Activated naive CD8-positive, alpha-beta T cell (primary cell): ENCODE data around the gene CACNA1D.

Source experiments
- H3K27ac Mint-ChIP-seq: one replicate; pipeline ENCODE4 v1.8.0; 2021; ENCODE audit warnings: mixed read lengths
- H3K27me3 Mint-ChIP-seq: one replicate; pipeline ENCODE4 v1.8.0; 2021; ENCODE audit warnings: mixed read lengths
- H3K36me3 Mint-ChIP-seq: one replicate; pipeline ENCODE4 v1.8.0; 2021; ENCODE audit warnings: mixed read lengths
- H3K4me1 Mint-ChIP-seq: one replicate; pipeline ENCODE4 v1.8.0; 2021; ENCODE audit warnings: low read depth, mixed read lengths
- H3K4me3 Mint-ChIP-seq: one replicate; pipeline ENCODE4 v1.8.0; 2021; ENCODE audit warnings: mild to moderate bottlenecking, mixed read lengths
- H3K9me3 Mint-ChIP-seq: one replicate; pipeline ENCODE4 v1.8.0; 2021; ENCODE audit warnings: low read depth, mixed read lengths

Gene CACNA1D

DNA sequence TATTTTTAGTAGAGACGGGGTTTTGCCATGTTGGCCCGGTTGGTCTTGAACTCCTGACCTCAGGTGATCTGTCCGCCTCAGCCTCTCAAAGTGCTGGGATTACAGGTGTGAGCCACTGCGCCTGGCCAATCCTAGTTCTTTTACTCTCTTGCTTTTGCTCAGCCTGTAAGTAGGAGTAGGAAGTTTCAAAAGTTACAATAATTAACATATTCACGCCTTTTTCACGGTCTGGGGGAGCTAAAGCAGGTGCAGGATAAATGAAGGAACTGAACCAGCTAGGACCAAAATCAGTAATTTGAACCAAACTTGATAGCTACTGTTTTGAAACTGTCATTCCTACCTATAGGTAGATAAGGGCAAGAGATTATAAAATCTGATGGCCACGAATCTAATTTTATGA lies 98.5 kb downstream of the CACNA1D start:
- Mint-ChIP-seq H3K4me1 (peaks cover 9% of the 10 kb centered on the region), H3K4me3 (no peak overlapping the region), H3K36me3 (no peaks in the 10 kb centered on the region), H3K27me3 (peaks cover 1% of the 10 kb centered on the region), H3K27ac (no peak overlapping the region), H3K9me3 (no peaks in the 10 kb centered on the region)

DNA sequence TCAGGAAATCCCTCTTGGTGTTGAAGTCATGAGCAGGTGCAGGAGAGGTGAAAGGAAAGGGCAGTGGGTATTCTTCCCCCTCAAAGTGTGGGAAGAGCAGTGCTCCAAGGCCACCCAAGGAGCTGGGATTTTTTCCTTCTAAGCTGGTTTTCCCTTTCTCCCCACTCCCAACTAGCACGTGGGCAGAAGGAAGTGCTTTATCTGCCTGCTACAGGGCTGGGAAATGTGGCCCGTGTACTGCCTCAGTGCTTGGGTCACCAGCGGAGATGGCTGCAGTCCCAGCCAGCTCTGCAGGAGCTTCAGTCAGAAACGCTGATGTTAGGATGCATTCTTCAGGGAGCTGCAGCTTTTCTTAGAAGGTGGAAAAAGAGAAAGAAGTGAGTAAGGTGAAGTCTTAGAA lies 99.2 kb downstream of the CACNA1D start:
- peaks cover 9% of the 10 kb centered on the region for H3K4me1 Mint-ChIP-seq
- no peaks in the 10 kb centered on the region for H3K36me3 Mint-ChIP-seq
- H3K4me3 Mint-ChIP-seq, result no peak overlapping the region
- H3K9me3 Mint-ChIP-seq, result no peaks in the 10 kb centered on the region
- H3K27me3 Mint-ChIP-seq, result peaks cover 1% of the 10 kb centered on the region
- no peak overlapping the region for H3K27ac Mint-ChIP-seq

DNA sequence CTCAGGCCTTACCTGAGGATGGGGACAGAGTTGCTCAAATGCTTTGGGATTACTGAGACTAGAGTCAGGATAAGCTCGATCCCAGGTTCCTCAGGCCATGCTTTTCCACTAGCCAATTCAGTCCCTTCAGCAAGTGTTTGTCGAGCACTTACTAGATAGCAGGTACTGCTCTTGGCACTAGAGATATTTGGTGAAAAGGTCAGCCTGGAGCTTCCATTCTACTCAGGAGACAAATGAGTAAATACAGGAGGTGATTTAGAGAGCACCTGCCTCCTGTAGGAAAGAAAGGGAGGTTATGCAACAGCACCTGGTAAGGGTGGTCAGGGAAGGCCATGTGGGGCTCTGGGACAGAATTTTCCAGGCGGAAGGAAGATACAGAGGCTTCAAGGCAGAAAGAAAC lies 99.9 kb downstream of the CACNA1D start:
- H3K9me3 Mint-ChIP-seq, result no peaks in the 10 kb centered on the region
- H3K36me3 Mint-ChIP-seq, result no peaks in the 10 kb centered on the region
- peaks cover 1% of the 10 kb centered on the region for H3K27me3 Mint-ChIP-seq
- H3K27ac Mint-ChIP-seq, result no peak overlapping the region
- H3K4me1 Mint-ChIP-seq, result peaks cover 9% of the 10 kb centered on the region
- H3K4me3 Mint-ChIP-seq, result no peak overlapping the region

DNA sequence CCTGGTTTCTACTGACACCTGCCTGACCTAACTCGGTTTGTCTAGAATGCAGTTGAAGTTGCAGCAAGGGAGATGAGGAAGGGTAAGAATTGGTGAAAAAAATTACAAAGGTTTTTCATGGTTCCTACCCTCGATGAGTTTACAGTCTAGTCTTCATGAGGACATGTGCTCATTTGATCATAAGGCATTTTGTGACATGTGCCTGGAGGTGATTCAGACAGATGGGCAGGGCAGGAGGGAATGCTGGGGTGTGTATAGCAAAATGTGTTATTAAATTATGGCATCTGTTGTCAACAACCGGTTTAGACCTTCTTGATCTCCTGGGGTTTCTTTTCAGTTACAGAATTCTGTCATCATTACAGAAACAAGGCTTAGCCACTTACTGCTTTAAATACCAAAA lies 101.2 kb downstream of the CACNA1D start:
- peaks cover 1% of the 10 kb centered on the region for H3K27me3 Mint-ChIP-seq
- H3K9me3 Mint-ChIP-seq, result no peaks in the 10 kb centered on the region
- H3K4me1 Mint-ChIP-seq, result peaks cover 9% of the 10 kb centered on the region
- no peaks in the 10 kb centered on the region for H3K36me3 Mint-ChIP-seq
- H3K27ac Mint-ChIP-seq, result no peak overlapping the region
- H3K4me3 Mint-ChIP-seq, result no peak overlapping the region

DNA sequence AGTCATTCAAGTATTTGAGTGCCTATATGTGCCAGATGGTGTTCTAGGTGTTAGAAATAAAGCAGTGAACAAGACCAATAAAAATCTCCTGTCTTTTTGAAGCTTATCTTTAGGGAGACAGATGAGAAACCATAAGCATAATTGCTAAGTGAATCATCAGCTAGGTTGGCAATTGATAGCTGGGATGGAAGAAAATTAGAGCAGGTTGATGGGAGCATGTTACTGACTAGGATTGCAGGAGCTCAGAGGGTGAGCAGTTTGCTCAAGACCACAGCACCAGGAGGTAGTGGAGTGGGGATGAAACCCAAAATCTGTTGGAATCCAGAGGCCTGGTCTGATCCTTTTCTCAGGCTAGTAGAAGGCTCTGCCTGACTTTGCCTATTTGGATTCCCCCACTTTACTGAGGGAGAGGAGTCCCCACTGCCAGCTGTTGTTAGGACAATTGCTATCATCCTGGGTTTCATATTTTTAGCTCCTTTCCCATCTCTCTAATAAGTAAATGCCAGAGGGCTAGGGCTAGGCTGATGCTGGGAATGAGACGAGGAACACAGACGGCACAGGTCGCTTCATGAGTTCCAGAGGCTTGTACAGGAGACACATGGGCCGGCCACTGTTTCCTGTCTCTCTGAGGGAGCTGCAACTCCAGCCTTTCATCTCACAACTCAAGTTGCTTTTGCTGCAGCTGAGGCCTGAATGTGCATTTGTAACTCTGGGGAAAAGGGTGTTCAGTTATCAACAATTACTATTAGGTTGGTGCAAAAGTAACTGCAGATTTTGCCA lies 102.9 kb downstream of the CACNA1D start:
- H3K36me3 Mint-ChIP-seq, result no peaks in the 10 kb centered on the region
- peaks cover 1% of the 10 kb centered on the region for H3K27me3 Mint-ChIP-seq
- H3K27ac Mint-ChIP-seq, result no peak overlapping the region
- H3K9me3 Mint-ChIP-seq, result no peaks in the 10 kb centered on the region
- no peak overlapping the region for H3K4me3 Mint-ChIP-seq
- peaks cover 9% of the 10 kb centered on the region for H3K4me1 Mint-ChIP-seq

DNA sequence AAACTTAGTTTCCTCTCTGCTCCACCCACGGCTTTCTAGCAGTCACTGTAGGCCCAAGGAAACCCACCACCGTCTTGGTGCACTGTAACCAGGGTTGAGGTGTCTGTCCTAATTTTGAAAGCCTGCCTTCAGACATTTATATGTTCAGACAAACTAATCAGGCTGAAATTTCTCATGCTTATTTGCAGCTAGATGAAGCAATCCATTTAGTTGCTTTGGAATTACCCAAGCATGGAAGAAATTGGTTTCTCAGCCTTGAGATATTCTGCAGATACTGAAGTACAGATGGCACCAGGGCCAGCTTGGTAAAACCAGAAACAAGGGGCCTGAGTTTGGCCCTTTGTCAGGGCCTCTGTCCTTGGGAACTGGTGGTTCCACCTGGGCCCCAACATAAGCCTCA lies 105.4 kb downstream of the CACNA1D start:
- Mint-ChIP-seq H3K4me1 (peaks cover 9% of the 10 kb centered on the region), H3K27me3 (peaks cover 1% of the 10 kb centered on the region), H3K27ac (no peak overlapping the region), H3K36me3 (no peaks in the 10 kb centered on the region), H3K9me3 (no peaks in the 10 kb centered on the region), H3K4me3 (no peak overlapping the region)

DNA sequence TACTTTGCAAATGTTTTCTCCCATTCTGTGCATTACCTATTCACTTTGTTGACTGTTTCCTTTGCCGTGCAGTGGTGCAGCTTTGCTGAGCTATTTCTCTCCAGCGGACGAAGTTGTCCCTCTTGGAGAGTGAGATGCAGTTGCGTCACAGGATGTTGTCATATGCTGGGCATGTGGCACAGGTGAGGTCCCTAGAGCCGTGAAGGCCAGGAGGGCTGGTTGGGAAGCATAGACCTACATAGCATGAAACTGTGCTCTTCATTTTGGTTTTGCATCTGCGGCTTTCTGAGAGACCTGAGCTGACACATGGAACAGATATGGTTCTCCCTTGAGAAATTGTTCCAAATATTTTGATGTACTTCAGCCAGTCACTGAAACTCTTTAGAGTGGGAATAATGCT lies 108.5 kb downstream of the CACNA1D start:
- Mint-ChIP-seq H3K9me3 (peaks cover 7% of the 10 kb centered on the region), H3K4me3 (no peak overlapping the region), H3K27ac (no peak overlapping the region), H3K27me3 (no peaks in the 10 kb centered on the region), H3K4me1 (peaks cover under 1% of the 10 kb centered on the region), H3K36me3 (no peaks in the 10 kb centered on the region)

DNA sequence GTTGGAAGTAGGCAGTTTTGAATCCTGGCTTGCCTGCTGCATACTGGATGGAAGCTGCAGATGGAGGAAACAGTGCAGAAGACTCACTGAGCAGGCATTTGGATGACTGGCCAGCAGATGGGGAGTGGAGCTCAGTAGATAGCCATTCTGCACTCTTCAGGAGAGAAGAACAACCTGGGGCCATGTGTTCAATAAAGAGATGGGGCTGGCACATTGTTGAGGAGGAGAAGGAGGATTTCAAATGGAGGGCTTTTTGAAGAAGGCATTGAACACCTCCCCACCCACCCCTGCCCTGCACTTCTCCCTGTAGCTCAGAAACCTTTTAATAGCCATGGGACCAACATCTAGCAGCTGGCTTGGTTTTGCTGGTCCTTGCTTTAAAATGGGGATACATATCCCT lies 109.8 kb downstream of the CACNA1D start:
- Mint-ChIP-seq H3K9me3 (peaks cover 7% of the 10 kb centered on the region), H3K36me3 (no peaks in the 10 kb centered on the region), H3K27me3 (no peaks in the 10 kb centered on the region), H3K4me1 (no peaks in the 10 kb centered on the region), H3K4me3 (no peak overlapping the region), H3K27ac (no peak overlapping the region)

DNA sequence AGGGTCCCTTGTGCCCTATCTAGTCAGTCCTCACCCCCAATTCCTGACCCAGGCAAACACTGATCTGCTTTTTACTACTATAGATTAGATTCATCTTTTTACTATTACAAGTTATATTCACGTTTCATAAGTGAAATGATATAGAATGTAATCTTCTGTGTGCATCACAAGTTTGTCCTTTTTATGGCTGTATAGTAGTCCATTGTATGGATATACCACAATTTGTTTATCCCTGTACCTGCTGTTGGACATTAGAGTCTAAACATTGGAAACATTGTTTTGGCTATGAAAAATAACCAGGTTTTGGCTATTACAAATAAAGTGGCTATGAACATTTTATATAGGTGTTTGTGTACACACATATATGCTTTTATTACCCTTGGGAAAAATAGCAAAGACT lies 112.4 kb downstream of the CACNA1D start:
- peaks cover 7% of the 10 kb centered on the region for H3K9me3 Mint-ChIP-seq
- H3K27ac Mint-ChIP-seq, result no peak overlapping the region
- H3K36me3 Mint-ChIP-seq, result no peaks in the 10 kb centered on the region
- H3K4me1 Mint-ChIP-seq, result no peaks in the 10 kb centered on the region
- no peak overlapping the region for H3K4me3 Mint-ChIP-seq
- H3K27me3 Mint-ChIP-seq, result peaks cover 6% of the 10 kb centered on the region

DNA sequence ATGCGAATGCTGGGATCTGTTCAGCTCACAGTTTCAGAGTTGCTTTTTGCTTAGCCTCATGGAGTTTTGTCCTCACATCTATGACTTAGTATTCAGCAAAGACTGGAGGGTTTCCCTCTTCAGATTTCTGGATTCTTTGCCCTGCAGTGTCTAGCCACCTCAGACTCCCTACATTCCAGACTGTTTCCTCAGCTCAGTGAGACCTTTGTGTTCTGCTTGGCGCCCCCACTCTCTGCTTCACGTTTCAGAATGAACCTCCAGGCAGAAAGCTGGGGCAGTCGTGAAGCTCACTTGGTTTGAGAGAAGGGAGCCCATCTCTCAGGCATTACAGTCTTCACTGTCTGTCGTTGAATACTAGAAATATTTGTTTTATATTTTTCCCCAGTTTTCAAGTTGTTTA lies 118.1 kb downstream of the CACNA1D start:
- Mint-ChIP-seq H3K4me3 (no peak overlapping the region), H3K4me1 (no peaks in the 10 kb centered on the region), H3K27me3 (peaks cover 12% of the 10 kb centered on the region), H3K9me3 (no peaks in the 10 kb centered on the region), H3K36me3 (no peaks in the 10 kb centered on the region), H3K27ac (no peak overlapping the region)

DNA sequence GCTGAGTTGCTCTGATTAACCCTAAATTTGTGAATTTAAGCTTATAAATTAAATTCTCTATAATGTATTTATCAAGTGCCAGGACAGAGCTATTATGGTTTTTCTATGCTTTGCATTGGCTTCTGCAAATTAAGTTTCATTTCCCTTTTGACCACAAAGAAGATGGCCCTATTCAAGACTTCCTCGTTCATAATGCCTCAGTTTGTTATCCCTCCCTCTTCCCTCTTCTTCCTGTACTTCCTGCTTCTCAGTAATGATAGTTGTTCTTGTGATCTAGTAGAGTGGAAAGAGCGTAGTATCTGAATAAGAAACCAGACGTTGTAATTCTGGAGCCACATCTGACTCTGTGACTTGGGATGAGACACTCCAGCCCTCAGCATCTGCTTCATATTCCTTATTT lies 118.7 kb downstream of the CACNA1D start:
- H3K27ac Mint-ChIP-seq, result no peak overlapping the region
- H3K27me3 Mint-ChIP-seq, result peaks cover 13% of the 10 kb centered on the region
- H3K4me3 Mint-ChIP-seq, result no peak overlapping the region
- H3K36me3 Mint-ChIP-seq, result no peaks in the 10 kb centered on the region
- no peaks in the 10 kb centered on the region for H3K9me3 Mint-ChIP-seq
- H3K4me1 Mint-ChIP-seq, result no peaks in the 10 kb centered on the region

DNA sequence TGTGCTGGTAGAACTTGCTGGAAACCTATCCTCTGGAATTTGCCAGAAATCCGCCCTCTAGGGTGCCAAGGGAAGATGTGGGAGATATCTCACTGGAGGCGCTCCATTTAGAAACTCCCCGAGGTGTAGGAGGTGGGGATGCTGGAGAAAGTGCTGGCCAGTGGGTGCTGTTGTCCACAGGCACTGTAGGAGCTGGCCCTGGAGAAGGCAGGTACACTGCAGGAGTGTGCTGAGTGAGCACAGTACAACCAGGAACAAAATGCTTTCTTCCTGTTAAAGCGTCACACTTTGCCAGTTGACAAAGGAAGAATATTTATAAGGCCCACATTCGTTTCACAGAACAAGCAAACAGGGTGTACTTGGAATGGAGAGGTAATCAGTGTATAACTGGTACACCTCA lies 119.9 kb downstream of the CACNA1D start:
- H3K27ac Mint-ChIP-seq, result no peak overlapping the region
- H3K36me3 Mint-ChIP-seq, result no peaks in the 10 kb centered on the region
- H3K27me3 Mint-ChIP-seq, result peaks cover 15% of the 10 kb centered on the region
- no peaks in the 10 kb centered on the region for H3K4me1 Mint-ChIP-seq
- H3K9me3 Mint-ChIP-seq, result no peaks in the 10 kb centered on the region
- H3K4me3 Mint-ChIP-seq, result no peak overlapping the region

DNA sequence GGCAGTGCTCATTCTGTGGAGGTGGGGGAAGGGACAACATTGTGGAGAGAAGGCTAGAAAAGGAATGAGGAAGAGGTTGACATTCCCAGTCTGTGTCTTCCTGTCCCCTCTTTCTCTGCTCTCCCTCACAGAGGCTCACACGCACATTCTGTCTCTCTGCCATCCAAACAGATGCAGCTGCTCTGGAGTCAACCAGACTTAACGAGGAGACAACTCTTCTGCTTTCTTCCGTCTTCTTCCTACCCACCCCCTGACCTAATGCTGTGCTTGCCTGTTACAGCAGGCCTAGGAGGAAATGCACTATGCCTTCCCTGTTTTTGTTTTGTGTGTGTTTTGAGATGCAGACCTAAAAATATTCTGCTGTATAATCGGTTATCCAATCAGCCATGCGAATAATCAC lies 121.9 kb downstream of the CACNA1D start:
- Mint-ChIP-seq H3K4me1 (no peaks in the 10 kb centered on the region), H3K4me3 (no peak overlapping the region), H3K9me3 (no peaks in the 10 kb centered on the region), H3K36me3 (no peaks in the 10 kb centered on the region), H3K27me3 (peaks cover 17% of the 10 kb centered on the region), H3K27ac (no peak overlapping the region)

DNA sequence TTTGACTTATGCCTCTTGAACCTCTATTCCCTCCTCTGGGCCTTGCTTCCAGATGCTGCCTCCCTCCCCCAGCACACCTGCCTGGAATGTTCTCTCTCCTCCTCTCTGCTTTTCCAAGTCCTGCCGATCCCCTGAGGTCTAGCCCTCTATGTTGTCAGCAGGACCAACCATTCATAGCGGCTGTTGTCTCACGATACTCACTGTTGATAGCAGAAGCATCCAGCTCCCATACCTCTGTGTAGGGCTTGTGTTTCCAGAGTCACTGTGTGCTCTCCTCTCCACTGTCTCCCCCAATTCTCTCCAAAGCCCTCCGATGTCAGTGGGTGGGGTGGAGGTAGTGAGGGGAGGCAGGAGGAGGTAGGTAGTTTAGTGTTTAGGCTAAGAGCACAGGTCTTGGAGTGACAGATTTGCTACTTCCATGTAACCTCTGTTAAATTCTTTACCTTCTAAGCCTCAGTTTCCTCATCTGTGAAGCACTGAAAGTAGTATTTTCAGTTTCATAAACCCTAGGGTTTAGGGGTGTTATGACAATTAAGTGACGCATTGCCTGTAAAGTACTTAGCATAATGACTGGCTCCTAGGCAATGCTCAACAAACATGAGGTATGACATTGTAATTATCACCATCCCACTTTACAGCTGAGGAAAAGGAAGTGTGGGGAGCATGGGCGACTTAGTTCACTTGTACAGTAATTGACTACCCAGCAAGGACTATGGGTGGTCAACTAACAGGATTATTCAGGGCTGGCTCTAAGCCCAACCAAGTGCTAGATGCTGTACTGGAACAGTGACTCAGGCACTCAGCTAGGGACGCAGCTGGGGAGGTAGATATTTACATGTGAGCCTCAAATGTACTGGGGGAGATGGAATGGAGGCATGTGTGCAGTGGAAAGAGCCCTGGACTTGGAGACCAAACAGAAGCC lies 122.8 kb downstream of the CACNA1D start:
- Mint-ChIP-seq H3K4me1 (no peaks in the 10 kb centered on the region), H3K27ac (no peak overlapping the region), H3K27me3 (peaks cover 18% of the 10 kb centered on the region), H3K4me3 (no peak overlapping the region), H3K9me3 (no peaks in the 10 kb centered on the region), H3K36me3 (no peaks in the 10 kb centered on the region)

DNA sequence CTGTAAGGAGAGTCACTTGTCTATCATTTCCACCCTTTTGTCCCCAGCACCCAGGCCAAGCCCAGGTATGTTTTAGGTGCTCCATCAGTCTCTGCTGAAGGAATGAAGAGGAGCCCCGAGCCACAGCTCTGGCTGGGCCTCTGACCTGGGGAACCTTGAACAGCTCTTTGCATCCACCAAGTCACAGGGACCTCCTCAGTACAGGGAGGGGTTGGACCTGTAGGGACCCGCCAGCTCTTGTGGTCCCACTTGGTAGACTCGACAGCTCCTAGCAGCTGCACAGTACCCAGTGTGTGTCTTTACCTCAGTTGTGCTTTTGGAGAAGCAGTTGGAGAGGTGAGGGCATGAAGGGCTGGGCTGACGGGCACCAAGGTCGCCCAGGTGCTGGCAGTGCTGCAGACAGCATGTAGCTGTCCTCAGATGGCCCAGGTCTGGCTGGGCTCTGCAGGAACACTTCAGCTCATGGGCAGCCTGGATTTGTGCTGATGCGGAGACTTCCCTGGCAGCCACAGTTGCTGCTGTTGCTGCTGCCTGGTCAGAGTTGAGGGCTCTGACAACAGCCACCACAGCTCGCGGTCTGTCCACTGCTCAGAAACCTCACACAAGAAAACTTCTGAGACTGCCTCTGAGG lies 123.6 kb downstream of the CACNA1D start:
- Mint-ChIP-seq H3K4me3 (no peak overlapping the region), H3K36me3 (no peaks in the 10 kb centered on the region), H3K4me1 (no peaks in the 10 kb centered on the region), H3K9me3 (no peaks in the 10 kb centered on the region), H3K27me3 (peaks cover 18% of the 10 kb centered on the region), H3K27ac (no peak overlapping the region)
